NCI-H2196 treated with DMSO at 0.1 percent for 48 hours (cell line): ENCODE measurements around the gene PCDH9.
"Not testable (repeated sequence)": the region's sequence is repeated elsewhere in the genome, so short reads cannot be mapped to it uniquely, and the experiment has no call there.

ENCODE experiments used
- DNase-seq: peaks from one replicate; lab custom pipeline; 2025; ENCODE audit not compliant: unreplicated experiment; lab: John Stamatoyannopoulos, UW

Gene PCDH9

DNA sequence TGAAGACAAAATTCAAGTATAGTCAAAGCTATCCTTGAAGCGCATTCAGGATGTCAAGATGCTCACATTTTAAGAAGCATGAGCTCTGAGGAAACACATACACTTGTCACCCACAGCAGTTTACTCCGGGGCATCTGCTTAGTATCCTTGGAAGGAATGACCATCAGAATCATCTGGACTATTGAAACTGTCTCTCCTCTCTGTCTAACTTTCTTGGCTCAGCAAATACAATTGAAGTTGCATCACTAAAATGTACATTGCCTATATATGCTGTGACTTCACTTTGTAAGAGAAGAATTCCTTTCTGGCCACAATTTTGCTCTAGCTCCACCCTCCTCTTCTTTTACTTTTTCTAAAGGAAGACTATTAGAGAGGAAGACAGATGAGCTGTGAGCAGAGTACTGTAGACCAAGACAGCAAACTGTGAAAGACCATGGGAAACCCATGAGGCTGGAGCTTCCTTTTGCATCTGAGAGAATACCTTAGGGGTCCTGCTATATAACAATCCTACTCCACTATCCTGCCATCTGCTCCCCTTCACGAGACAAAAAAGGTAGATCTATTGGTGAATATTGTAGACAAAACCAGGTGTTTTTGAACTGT, 906.3 kb downstream of the PCDH9 start:
- DNase-seq = no peak

DNA sequence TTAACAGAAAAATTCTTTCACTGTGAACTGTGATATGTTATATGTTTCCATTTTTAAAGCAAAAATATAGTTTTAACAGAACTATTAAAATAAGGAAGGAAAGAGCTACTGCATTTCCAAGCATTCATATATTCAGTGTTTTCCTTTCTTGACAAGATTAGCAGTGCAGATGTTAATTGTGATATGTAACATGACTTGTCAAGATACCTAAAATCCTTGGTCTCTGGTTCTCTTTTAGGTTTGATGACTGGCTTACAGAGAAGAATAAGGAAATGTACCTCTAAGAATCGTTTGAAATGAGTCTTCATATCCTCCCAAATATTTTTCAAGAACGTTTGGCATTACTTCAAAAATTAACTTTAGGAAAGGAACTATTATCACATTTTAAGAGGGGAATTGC, 907.2 kb downstream of the PCDH9 start:
- no peak for DNase-seq

DNA sequence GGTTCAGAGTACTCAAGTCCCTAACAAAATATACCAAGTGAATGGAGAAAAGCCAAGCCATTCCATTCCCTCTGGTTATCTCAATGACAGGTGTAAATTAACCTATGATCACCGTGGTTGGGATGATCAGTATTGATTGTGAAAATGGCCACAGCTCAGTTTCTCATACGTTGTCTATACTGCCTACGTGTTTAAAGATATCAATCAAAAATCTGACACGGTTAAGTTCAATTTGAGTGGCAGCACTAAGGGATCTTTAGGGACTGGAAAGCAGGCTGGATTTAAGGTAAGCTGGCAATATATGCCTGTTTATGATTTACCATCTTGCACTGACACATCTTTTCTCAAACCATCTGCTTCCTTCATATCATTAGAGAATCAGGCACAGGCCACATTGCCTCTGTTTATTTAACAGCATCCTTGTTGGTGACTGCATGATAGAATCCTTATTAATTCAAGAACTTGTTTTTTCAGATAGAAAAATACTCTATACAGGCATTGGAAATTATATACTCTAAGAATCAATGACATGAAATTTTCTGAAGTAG, 907.9 kb downstream of the PCDH9 start:
- no peak for DNase-seq

DNA sequence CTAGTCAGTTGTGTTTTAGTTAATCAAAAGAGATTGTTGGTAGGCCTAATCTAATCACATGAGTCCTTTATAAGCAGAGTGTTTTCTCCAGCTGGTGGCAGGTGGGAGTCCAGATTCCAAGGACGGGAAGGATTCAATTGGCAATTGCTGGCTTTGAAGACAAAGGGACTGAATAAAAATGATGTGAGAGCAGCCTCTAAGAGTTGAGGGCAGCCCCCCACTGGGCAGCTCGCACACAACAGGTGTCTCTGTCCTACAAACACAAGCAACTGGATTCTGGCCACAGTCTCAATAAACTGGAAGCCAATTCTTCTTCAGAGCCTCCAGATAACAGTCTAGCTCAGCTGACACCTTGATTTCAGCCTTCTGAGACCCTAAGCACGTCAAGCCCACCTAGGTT, 915.2 kb downstream of the PCDH9 start:
- no peak for DNase-seq

DNA sequence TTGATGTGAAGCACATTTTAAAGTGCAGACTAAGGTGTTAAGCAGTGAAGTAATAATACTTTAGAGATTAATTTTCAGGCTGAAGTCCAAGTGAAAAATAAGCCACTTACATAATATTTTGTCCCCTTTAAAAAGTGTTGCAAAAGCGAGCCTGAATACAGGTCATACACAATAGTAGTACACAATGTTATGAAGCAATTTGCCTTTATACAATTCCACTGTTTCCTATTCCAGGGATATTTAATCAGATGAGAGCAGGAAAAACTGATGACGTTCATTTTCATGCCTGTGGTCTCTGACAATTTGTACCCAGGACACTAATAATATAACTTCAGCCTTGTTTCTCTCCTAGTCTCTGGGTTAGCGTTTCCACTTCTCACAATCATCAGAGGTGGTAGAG, 916.7 kb downstream of the PCDH9 start:
- DNase-seq = no peak

DNA sequence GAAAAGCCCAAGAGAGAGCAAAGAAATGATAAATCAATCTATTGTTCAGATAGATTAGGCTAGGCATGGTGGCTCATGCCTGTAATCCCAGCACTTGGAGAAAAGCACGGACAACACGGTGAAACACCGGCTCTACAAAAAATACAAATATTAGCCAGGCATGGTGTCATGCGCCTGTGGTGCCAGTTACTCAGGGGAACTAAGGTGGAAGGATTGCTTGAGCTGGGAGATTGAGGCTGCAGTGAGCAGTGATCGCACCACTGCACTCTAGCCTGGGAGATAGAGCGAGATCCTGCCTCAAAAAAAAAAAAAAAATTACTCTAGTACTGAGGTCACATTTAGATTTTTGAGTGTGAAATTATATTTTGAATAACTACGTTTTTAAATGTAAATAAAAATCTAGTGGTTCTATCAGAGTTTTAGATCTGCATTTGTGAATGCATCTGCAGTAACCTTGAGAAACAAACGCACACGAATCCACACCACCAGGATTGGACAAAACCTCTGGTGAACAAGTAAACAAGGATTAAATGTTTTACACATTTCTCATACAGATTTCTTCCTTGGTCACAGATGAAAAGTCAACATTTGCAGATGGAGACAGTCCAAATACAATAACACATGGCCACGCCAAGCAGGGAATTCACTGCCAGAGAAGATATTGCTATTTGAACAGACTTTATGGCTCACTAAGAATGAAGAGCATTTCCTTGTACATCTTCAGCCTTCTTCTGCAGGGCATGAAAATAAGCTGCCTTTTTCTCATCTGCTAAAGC, 917.6 kb downstream of the PCDH9 start:
- no peak for DNase-seq

DNA sequence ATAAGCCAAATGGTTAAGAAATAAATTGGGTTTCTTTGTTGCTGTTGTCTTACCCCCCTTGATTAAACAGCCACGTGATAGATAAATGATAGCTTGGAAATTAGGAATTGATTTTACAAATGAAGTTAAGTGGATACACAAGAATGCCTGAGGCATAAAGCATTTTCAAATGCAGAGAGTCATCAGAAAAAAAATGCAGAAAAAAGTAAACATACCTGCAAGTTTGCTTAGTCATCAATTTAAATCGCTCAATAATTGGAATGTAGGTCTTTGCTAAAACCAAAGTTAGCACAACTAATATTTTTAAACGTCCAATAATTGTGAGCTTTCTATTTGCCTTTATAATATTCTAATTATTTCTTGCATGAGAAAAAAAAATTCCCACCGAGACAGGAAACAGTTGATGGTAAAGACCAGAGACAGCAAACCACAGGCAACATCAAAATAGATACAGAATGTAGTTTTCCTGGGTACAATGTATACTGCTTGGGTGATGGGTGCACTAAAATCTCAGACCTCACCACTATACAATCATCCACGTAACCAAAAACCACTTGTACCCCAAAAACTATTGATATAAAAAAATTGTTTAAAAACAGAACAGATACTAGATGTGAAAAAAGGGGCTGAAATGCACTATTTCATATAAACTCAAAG, 924.0 kb downstream of the PCDH9 start:
- no peak for DNase-seq

DNA sequence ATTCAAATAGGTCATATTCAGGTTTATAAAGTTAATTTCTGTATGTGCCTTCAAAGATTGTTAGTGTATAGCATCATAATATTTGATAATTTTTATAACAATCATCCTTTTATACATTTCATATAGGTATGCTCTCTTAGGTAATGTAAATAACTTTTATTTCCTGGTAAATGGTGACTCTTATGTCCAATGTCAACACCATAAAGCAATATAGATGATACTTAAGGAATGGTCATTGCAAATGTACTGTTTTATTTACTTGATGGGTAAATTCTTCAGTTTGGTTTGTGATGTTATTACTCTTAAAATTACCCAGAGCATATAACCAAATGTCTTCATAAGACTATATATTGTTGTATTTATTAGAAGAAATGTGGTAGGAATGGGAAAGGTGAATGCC, 928.7 kb downstream of the PCDH9 start:
- no peak for DNase-seq

DNA sequence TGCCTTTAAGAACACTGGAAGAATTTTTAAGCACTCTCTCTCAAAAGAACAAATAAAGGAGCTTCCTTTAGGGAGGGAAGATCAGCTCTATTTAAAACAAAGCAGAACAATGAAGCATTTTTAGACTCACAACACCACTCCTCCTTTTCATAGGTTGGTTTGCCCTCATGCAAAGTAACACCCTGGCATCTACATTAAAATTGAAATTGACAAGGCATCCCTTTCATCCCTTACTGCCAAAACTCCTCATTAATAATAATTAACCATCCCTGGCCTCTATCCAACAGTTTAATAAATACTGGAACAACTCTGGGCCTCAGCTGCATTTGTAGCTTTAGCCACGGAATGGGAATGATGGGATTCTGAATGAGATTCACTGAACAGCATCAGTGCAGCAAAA, 929.1 kb downstream of the PCDH9 start:
- DNase-seq = no peak

DNA sequence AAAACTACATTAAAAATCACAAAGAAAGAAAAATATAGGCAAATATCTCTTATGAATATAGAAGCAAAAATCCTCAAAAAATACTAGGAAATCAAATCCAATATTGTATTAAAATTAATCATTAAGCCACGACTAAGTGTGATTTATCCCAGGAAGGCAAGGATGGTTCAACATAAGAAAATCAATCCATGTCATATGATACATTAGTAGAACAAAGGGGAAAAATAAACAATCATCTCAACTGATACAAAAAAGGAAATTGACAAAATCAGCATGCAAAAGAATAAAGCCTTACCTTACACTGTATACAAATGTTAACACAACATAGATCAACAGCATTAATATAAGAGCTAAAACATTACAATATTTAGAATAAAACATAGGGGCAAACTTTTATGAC, 933.3 kb downstream of the PCDH9 start:
- no peak for DNase-seq

DNA sequence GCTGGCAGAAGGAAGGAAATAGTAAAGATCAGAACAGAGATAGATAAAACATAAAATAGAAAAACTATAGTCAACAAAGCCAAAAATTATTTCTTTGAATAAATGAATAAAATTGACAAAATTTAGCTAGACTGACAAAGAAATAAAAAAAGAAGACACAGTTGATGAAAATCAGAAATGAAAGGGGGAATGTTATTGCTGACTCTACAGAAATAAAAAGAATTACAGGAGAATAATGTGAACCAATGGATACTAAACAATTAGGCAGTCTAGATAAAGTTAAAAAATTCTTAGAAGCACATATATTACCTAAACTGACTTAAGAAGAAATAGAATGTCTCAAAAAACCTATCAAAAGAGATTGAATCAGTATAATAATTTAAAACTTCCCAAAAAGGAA, 933.8 kb downstream of the PCDH9 start:
- DNase-seq = no peak

DNA sequence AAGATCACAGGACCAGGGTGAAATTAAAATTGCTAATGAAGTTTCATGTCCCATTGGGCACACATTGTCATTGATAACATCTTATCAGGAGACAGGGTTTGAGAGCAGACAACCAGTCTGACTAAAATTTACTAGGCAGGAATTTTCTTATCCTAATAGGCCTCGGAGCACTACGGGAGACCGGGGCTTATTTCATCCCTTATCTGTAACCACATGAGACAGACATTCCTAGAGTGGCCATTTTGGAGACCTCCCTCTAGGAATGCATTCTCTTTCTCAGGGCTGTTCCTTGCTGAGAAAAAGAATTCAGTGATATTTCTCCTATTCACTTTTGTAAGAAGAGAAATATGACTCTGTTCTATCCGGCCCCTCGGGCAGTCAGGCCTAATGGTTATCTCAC, 943.3 kb downstream of the PCDH9 start:
- DNase-seq = not testable (repeated sequence)

DNA sequence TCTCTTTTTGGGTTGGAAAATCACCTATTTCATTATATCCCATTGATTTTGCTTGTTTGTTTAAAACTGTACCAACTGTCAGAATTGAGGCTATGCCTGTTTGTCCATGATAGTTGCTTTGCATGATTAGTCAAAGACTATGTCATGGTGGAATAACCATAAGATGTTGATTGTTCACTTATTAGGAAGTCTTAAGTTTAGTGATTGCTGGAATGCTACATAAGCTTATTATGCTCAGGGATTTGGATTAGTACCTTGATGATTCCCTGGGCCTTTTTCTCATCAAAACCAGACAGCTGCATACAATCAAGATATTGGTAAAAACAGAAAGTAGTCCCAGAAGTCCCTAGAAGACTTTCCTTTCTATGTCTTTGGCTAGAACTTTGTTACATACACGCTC, 954.7 kb downstream of the PCDH9 start:
- DNase-seq = no peak

DNA sequence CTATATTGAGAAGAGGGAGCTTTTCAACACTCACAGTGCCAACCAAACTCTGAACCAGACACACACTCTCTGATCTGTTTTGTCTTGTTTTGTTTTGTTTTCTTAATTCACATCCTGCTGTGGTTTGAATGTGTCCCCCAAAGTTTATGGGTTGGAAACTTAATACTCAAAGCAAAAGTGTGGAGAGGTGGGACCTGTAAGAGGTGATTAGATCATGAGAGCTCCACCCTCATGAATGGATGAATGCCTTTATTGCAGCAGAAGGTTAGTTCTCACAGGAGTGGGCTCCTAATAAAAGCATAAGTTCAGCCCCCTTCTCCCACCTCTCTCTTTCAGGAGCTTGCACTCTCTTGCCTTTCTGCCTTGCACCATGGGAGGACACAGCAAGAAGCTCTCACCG, 957.1 kb downstream of the PCDH9 start:
- DNase-seq = no peak

DNA sequence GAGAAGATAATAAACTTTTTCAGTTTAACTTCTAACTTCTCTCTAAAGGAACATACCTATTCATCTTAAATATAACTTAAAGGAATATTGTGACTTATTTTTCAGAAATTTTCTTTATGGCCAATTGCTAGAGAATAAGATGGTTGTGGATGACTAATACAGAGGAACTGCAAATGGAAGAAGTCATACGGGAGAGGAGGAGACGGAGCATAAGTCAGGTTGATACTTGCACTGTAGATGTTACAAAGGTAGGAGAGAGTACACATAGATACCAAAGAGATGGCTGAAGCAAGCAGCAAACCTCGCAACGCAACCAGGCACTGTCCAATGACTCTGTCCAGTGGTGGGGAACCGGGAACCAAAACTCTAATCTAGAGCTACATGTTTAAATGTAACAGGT, 963.4 kb downstream of the PCDH9 start:
- no peak for DNase-seq

DNA sequence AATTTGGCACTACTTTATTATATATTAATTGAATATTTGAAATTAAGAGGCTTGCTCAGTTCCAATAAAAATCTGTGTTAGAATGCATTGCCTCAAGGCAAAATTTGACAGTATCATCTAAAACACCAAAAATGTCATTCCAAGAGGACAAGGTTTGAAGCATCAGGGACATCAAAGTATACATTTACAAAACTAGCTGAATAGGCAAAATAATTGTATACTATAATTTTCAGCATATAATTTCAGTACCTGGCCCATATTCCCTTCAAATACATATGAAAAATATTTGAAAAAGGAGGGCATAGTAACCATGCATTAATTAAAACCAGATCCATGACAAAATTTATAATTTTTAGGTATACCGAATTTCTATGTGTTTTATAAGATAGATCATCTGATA, 963.8 kb downstream of the PCDH9 start:
- no peak for DNase-seq

DNA sequence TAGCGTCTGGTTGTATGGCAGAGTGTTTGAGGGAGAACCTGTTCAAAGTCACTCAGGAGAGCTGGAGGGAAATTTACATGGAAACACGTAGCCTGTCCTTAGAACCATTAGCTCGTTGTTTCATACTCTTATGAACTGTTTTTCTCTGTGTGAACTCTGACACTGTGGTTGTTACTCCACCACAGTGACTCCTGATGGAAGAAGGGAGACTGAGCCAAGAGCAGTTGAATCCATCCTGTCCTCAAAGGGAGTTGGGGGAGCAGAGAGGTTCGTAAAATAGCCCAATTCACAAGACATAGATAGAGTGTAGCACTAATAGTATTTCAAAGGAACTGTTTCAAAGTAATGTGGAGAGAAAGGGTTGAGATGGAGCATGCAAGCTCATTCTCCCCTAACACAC, 964.8 kb downstream of the PCDH9 start:
- DNase-seq = no peak

DNA sequence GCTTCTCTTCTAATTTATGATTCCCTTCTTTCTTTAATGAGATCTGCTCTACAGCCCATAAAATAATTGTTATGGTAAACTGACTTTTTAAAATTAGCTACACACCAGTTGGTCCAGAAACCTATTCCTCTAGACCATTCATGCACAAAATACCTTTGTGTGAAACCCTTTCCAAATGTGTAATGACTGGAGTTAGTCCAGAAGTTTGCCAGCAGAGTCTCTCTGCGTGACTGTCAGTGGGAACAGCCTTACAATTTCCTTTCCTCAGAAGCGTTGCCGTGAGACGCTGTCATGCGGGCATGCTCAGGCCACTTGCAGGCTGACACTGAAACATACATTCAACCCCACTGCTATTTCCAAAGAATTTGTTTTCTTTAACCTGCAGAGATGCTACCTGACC, 965.2 kb downstream of the PCDH9 start:
- DNase-seq = no peak

DNA sequence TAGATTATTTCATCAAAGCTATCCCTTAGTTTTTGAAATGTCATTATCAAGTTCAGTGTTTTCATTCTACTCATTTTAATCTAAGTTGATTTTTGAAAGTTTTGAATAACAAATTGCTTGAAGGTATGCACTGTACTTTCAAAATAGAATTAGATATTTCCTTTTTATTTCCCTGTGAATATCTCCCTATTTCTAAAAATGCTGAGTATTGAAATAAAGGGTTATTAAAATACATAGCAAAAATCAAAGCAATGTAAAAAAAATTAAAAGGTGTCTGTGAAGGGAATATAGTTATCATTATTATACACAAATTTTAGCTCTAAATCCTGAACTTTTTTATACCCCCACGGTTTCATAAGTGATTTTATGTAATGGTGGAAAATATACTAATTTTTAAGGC, 967.8 kb downstream of the PCDH9 start:
- DNase-seq = no peak

DNA sequence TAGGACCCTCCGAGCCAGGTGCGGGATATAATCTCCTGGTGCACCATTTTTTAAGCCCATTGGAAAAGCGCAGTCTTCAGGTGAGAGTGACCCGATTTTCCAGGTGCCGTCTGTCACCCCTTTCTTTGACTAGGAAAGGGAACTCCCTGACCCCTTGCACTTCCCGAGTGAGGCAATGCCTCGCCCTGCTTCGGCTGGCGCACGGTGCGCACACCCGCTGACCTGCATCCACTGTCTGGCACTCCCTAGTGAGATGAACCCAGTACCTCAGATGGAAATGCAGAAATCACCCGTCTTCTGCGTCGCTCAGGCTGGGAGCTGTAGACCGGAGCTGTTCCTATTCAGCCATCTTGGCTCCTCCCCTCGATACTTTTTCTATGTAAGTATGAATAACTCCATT, 970.7 kb downstream of the PCDH9 start:
- DNase-seq = not testable (repeated sequence)
